ENCODE data around the gene RFLNA. TPM values are rescaled to one million over a fixed set of nuclear protein-coding genes. Genes with fewer than 3 reads are reported as not detected.

RFLNA gene
- total RNA-seq, 2 experiments from 2014 or later: not detected

GRCh38 chr12:124351422-124351821, 56.5 kb downstream of the RFLNA start:
- Mint-ChIP-seq H3K36me3 (ENCODE audit: low read depth) (peaks cover 51% of the 10 kb centered on the region), H3K4me3 (no peak overlapping the region), H3K4me1 (ENCODE audit: low read depth) (no peaks in the 10 kb centered on the region), H3K27me3 (no peaks in the 10 kb centered on the region), H3K9me3 (no peaks in the 10 kb centered on the region), H3K27ac (no peak overlapping the region)
- H3K9me3 ChIP-seq (ENCODE audit: control insufficient read depth in 1 of 2, insufficient read depth in 1 of 2, low read length in 2 of 2): no peaks in the 10 kb centered on the region
- CTCF ChIA-PET: no interaction called here
- H3K4me3 ChIP-seq (ENCODE audit: low read length): no peak overlapping the region
- H3K36me3 ChIP-seq (ENCODE audit: insufficient read depth, low read length): peaks cover 90% of the 10 kb centered on the region
- POLR2A ChIA-PET: no interaction called here
- no peaks in the 10 kb centered on the region for H3K27me3 ChIP-seq (ENCODE audit: control insufficient read depth in 1 of 2, insufficient read depth in 2 of 2, low read length in 2 of 2)
- ATAC-seq (ENCODE audit: poor library complexity) (no peak), DNase-seq (no peak)
- TF ChIP-seq CTCF (IDR thresholded peaks at IDR 0.05): no peak
- no peak overlapping the region for H3K27ac ChIP-seq (ENCODE audit: low read depth in 1 of 2, low read length in 2 of 2)
- H3K4me1 ChIP-seq (ENCODE audit: insufficient read depth, low read length): no peaks in the 10 kb centered on the region
- intact Hi-C loops (cut with DNase I, micrococcal nuclease): no loop called here

- Mint-ChIP-seq H3K4me1 (ENCODE audit: low read depth) (no peaks in the 10 kb centered on the region), H3K9me3 (no peaks in the 10 kb centered on the region), H3K27me3 (no peaks in the 10 kb centered on the region), H3K27ac (no peak overlapping the region), H3K4me3 (no peak overlapping the region), H3K36me3 (ENCODE audit: low read depth) (peaks cover 53% of the 10 kb centered on the region)
- CTCF ChIA-PET: no interaction called here
- no peak for TF ChIP-seq CTCF (IDR thresholded peaks at IDR 0.05)
- Histone ChIP-seq H3K4me1 (ENCODE audit: insufficient read depth, low read length) (no peaks in the 10 kb centered on the region), H3K4me3 (ENCODE audit: low read length) (no peak overlapping the region), H3K9me3 (ENCODE audit: control insufficient read depth in 1 of 2, insufficient read depth in 1 of 2, low read length in 2 of 2) (no peaks in the 10 kb centered on the region), H3K27me3 (ENCODE audit: control insufficient read depth in 1 of 2, insufficient read depth in 2 of 2, low read length in 2 of 2) (no peaks in the 10 kb centered on the region), H3K27ac (ENCODE audit: low read depth in 1 of 2, low read length in 2 of 2) (no peak overlapping the region), H3K36me3 (ENCODE audit: insufficient read depth, low read length) (peaks cover 89% of the 10 kb centered on the region)
- POLR2A ChIA-PET: no interaction called here
- DNase-seq (no peak), ATAC-seq (ENCODE audit: poor library complexity) (no peak)
- intact Hi-C loops (cut with DNase I, micrococcal nuclease): no loop called here
Measured at GRCh38 chr12:124352257-124352656, 57.4 kb downstream of the RFLNA start.

DNA sequence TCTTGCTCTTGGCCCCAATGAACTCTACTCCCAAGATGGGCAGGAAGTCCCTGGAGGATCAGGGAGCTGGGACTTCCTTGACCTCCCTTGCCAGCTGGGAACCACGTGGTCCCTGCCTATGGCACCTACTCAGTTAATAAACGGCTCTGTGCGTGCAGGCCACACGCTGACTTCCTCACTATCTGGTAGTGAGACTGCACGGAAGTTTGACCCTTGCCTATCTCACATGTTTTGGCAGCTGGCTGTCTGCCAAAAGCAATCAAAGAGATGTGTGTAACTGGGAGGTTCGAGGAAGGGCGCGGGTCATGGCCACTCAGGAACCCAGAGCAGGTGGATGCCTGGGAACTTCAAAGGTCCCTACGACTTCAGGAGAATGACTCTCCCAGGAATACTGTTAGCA, 57.9 kb downstream of the RFLNA start:
- Mint-ChIP-seq H3K9me3 (no peaks in the 10 kb centered on the region), H3K4me1 (ENCODE audit: low read depth) (no peaks in the 10 kb centered on the region), H3K4me3 (no peak overlapping the region), H3K27me3 (no peaks in the 10 kb centered on the region), H3K36me3 (ENCODE audit: low read depth) (peaks cover 59% of the 10 kb centered on the region), H3K27ac (no peak overlapping the region)
- Histone ChIP-seq H3K4me3 (ENCODE audit: low read length) (no peak overlapping the region), H3K27me3 (ENCODE audit: control insufficient read depth in 1 of 2, insufficient read depth in 2 of 2, low read length in 2 of 2) (no peaks in the 10 kb centered on the region), H3K4me1 (ENCODE audit: insufficient read depth, low read length) (no peaks in the 10 kb centered on the region), H3K9me3 (ENCODE audit: control insufficient read depth in 1 of 2, insufficient read depth in 1 of 2, low read length in 2 of 2) (no peaks in the 10 kb centered on the region), H3K27ac (ENCODE audit: low read depth in 1 of 2, low read length in 2 of 2) (no peak overlapping the region), H3K36me3 (ENCODE audit: insufficient read depth, low read length) (peaks cover 89% of the 10 kb centered on the region)
- ChIA-PET POLR2A (no interaction called here), CTCF (no interaction called here)
- ATAC-seq (ENCODE audit: poor library complexity) (no peak), DNase-seq (peak in 2 of 14 experiments; percentile 9 to 27)
- intact Hi-C loops (cut with DNase I, micrococcal nuclease): no loop called here
- TF ChIP-seq CTCF (IDR thresholded peaks at IDR 0.05): no peak

All from CD4-positive, alpha-beta T cell (primary cell).